AG10803 (cell line): ENCODE results near the gene FRMD4B.

Source experiments
- DNase-seq: peaks from one replicate; pipeline ENCODE4 v3.0.0; 2010; ENCODE audit warnings: low read depth
- H3K4me3 ChIP-seq: 2 replicates; pipeline ENCODE4 v1.5.1; 2011; ENCODE audit warnings: mild to moderate bottlenecking, low read length, control low read depth
- CTCF ChIP-seq: conservative IDR thresholded peaks from 2 replicates; pipeline ENCODE4 v1.5.1; 2011; ENCODE audit warnings: mild to moderate bottlenecking, low read length, control low read depth, inconsistent platforms

Gene FRMD4B

DNA sequence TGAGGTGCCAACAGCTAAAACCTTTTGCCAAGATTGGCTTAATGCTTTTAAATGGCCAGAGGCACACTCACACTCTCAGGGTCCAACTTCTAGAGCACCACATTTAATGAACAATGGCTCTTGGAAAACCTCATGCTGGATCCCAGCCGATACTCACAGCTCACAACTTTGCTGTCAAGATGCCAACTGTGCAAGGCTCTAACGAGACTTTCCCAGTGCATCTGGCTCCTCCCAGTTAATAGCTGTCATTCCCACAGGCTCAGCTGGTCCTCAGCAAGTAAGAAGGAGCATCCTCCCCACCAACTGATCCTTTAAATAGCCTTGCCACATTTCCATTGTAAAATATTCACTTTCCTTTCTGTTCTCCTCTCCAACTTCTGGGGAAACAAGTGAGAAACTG is 20.3 kb upstream of the FRMD4B start:
- TF ChIP-seq CTCF, result no peak

DNA sequence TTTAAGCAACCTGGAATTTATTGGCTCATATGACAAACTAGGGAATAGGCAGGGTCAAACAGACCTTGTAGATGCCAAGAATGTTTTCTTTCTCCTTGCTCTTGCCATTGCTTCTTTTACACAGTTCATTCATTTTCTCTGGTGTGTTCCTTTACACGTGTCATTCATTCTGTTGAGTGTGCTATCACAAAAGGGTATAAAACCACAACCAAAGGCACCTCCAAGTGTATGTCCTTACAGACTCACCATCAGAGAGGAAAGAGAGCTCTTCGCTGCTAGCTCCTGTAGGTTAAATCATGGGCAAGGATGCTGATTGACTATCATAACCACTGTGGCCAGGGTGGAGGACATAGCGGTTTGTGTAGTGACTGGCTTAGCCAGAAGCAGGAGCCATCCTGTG is 19.2 kb upstream of the FRMD4B start:
- DNase-seq, result no peak
- TF ChIP-seq CTCF, result no peak
- H3K4me3 ChIP-seq, result no peak overlapping the region

More for the DNA sequence above, 20.3 kb upstream of the FRMD4B start:
- DNase-seq, result peak; percentile 38
- no peak overlapping the region for H3K4me3 ChIP-seq

DNA sequence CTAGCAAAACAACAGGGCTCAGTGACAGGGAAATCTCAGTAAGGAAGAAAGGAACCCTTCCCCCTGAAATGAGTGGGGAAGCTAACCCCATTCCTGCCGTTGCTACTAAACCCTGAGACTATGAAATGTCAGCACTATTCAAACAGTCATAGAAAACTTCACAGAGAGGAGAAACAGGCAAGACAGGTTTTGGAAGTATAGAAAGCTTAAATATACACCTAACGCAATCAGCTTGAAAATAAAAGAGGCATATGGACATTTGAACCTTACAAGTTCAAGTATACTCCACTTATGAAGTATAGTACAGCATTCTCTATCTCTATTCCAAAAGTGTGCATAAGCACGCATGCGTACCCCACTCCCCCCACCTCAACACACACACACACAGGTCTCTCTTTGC is 17.6 kb upstream of the FRMD4B start:
- DNase-seq, result no peak
- H3K4me3 ChIP-seq, result no peak overlapping the region
- no peak for TF ChIP-seq CTCF

GRCh38 chr3:69400683-69401082 is 14.8 kb upstream of the FRMD4B start:
- no peak for TF ChIP-seq CTCF

GRCh38 chr3:69392850-69393249 is 7.0 kb upstream of the FRMD4B start:
- no peak for DNase-seq
- H3K4me3 ChIP-seq, result no peak overlapping the region
- TF ChIP-seq CTCF, result no peak

More at GRCh38 chr3:69400683-69401082, 14.8 kb upstream of the FRMD4B start:
- DNase-seq, result no peak
- H3K4me3 ChIP-seq, result no peak overlapping the region

- TF ChIP-seq CTCF, result no peak
- no peak overlapping the region for H3K4me3 ChIP-seq
- no peak for DNase-seq
Observed at GRCh38 chr3:69392415-69392814, 6.5 kb upstream of the FRMD4B start.

DNA sequence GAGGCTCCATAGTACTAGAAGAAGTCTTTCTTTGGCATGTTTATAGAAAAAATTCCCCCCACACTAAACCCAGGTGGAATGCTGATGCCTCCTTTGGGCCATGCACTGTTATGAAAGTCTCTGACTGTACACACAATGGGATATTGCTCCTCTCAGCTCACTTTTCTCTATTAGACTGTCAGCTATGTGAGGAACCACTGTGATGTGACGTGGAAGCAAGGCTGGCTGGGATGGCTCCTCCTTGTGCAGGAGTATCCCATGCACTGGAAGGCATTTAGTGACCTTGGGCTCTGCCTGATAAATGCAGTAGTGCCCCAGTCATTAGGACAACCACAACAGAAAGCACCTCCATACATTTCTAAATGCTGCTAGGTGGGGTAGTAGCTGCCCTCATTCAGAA is 5.7 kb upstream of the FRMD4B start:
- H3K4me3 ChIP-seq, result no peak overlapping the region
- DNase-seq, result no peak
- no peak for TF ChIP-seq CTCF
